Fibroblast of the aortic adventitia (primary cell): ENCODE data around the gene AKAP8. TPM values are rescaled to one million over a fixed set of nuclear protein-coding genes. Genes with fewer than 3 reads are reported as not detected.

Experiments
- DNase-seq: peaks from one replicate; pipeline ENCODE4 v3.0.0-alpha.2; 2010; ENCODE audit warnings: low read depth
- H3K4me3 ChIP-seq: 2 replicates; pipeline ENCODE4 v1.5.1; 2011; ENCODE audit warnings: low read depth, mild to moderate bottlenecking, control low read depth, low read length, moderate library complexity
- small RNA-seq: library from RNA; depleted of rRNA; stranded (forward); fragments of <200 nt; gene quantifications from one replicate; pipeline ENCODE3, GENCODE V24; 2012
- total RNA-seq: library from RNA; depleted of rRNA; stranded (reverse); fragments of >200 nt; gene quantifications from 2 replicates; pipeline ENCODE4 v1.2.3, GENCODE V29; 2012; ENCODE audit warnings: low replicate concordance
- TF ChIP-seq, protein P1 (sequence below): IDR thresholded peaks from 2 replicates; pipeline ENCODE4 v1.5.1; 2011; ENCODE audit warnings: mild to moderate bottlenecking, low read length, control low read depth, inconsistent platforms; ENCODE audit not compliant: insufficient read depth

The AKAP8 gene
- total RNA-seq, 1 donor, result 15.5 TPM

DNA sequence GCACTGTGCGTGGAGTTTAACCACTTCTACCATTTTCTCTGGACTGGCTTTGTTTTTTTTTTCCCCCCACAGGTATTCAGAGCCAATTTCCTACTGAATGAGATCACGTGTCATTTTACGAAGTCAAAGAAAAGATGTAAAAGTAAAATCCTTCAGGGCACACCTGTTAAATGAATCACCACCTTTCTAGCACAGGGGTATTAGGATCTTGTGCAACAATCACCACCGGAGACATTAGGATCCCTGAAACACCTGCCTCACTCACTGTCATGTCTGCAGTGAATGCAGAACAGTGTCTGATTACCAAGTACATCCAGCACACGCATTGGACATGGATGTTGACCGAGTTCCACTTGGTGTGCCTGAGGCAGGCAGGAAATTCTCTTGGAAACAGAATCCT lies 64.5 kb downstream of the AKAP8 start:
- no peak for DNase-seq
- TF ChIP-seq, protein P1, sequence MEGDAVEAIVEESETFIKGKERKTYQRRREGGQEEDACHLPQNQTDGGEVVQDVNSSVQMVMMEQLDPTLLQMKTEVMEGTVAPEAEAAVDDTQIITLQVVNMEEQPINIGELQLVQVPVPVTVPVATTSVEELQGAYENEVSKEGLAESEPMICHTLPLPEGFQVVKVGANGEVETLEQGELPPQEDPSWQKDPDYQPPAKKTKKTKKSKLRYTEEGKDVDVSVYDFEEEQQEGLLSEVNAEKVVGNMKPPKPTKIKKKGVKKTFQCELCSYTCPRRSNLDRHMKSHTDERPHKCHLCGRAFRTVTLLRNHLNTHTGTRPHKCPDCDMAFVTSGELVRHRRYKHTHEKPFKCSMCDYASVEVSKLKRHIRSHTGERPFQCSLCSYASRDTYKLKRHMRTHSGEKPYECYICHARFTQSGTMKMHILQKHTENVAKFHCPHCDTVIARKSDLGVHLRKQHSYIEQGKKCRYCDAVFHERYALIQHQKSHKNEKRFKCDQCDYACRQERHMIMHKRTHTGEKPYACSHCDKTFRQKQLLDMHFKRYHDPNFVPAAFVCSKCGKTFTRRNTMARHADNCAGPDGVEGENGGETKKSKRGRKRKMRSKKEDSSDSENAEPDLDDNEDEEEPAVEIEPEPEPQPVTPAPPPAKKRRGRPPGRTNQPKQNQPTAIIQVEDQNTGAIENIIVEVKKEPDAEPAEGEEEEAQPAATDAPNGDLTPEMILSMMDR, result no peak
- no peak overlapping the region for H3K4me3 ChIP-seq

DNA sequence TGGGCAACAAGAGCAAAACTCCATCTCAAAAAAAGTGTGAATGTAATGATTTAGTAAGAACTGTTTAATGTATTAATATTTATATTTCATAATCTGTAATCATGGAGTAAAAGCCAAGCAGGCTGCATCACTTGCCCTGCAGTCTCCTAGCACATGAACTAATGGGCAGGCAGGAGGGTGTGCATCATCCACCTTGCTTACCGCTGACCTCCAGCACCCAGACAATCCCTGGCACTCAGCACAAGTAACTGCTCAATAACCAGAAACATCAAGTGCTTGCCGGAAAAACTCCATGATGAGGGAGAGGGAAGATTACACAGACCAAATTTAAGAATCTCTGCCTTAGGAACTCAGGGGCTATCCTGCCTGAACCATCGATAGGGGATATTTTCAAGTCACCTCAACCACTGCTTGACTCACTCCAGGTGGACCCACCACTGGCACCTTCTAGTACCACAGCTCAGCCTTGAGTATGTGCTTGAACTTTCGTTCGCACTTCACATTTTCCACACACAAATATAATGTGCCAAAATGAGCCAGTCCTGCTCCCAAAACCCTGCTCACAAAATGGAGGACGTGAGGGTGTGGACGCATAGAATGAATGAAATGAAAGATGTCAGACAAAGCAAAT lies 65.8 kb downstream of the AKAP8 start:
- no peak overlapping the region for H3K4me3 ChIP-seq
- no peak for DNase-seq
- TF ChIP-seq, protein P1, result no peak

DNA sequence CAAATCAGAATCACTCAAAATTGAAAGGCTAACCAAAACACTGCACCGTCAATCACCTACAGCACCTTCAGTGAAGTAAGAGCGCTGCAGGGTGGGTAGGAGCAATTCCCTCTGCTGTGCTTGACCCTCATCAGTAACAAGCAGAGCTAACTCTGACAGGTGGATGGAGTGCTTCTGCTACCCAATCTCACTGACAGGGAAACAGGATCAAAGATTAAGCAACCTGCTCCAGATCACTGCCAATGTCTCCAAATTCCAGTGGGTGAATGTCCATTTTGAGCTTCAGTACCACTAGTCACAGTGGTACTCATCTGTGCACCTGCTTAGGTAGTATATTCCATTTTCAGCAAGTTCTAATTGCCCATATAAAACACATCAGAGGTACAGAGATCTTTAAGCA lies 72.4 kb downstream of the AKAP8 start:
- TF ChIP-seq, protein P1, result no peak
- no peak overlapping the region for H3K4me3 ChIP-seq
- no peak for DNase-seq

DNA sequence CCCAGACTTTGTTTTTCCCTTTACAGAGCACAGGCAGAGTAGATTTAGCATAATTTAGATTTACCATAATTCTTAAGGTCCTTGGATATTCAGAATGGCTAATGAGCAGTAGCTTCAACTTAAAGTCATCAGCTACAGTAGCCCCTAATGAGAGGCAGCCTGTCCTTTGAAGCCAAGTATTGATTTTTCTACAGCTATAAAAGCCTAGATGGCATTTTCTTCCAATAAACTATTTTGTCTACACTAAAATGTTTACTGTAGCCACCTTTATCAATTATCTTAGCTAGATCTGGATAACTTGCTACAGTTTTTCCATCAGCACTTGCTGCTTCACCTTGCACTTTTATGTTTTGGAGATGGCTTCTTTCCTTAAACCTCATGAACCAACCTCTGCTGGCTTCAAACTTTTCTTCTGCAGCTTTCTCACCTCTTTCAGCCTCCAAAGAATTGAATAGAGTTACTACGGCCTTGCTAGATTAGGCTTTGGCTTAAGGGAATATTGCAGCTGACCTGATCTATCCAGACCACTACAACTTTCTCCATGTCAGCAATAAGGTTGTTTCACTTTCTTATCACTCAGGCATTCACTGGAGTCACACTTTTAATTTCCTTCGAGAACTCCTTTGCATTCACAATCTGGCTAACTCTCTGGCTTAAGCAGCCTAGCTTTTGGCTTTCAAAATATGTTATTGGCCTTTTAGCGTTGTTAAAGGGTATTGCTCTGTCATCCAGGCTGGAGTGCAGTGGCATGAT lies 73.8 kb downstream of the AKAP8 start:
- no peak for DNase-seq
- TF ChIP-seq, protein P1, result no peak
- no peak overlapping the region for H3K4me3 ChIP-seq

DNA sequence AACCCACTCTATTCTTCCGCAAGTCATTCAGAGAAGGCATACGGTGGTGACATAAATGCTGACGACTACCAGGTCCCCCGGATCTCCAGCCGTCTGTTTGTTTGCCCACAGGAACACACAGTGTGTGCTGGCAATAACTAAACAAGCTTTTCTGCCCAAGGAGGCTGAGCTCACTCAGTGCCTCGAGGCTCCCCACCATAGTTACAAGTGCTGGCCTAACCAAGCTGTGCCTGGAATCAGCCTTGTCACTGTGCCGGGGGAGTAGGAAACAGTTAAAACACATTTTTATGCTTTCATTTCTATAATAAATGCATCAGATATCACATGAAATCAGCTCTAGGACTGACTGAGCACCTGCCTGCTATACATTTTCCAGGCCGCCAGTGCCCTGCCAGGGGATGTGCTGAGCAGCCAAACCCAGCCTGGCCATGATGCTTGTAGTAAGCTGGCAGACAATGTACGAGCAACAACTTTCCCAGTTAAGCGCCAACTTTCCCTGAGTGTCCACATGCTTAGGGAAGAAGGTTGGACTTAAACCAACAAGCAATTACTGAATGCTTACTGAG lies 75.4 kb downstream of the AKAP8 start:
- TF ChIP-seq, protein P1, result no peak
- peak; percentile 74 for DNase-seq
- H3K4me3 ChIP-seq, result no peak overlapping the region

Small RNA genes lying within 50 kb of the gene (small RNA-seq; reads per million reads assigned to genes)
- gene AC005776.1, result not detected

Other genes starting within 250 kb of the AKAP8 start
- 39.4 and 44.4 TPM in 2 replicates for gene NOTCH3, start 178.8 kb downstream of the AKAP8 start, total RNA-seq
- 0.09 TPM in 1 of 2 replicates, not detected in the other for gene EPHX3, start 147.3 kb downstream of the AKAP8 start, total RNA-seq
- 15.5 and 25.3 TPM in 2 replicates for gene BRD4, start 47.2 kb downstream of the AKAP8 start, total RNA-seq
- gene AKAP8L, start 39.2 kb upstream of the AKAP8 start, total RNA-seq, result 45.6 and 65.8 TPM in 2 replicates
- 5.7 and 13.4 TPM in 2 replicates for gene WIZ, start 70.2 kb upstream of the AKAP8 start, total RNA-seq
- not detected in 2 replicates for gene RASAL3, start 84.8 kb upstream of the AKAP8 start, total RNA-seq
- not detected in 2 replicates for gene PGLYRP2, start 99.7 kb upstream of the AKAP8 start, total RNA-seq
- gene CYP4F22, start 128.7 kb upstream of the AKAP8 start, total RNA-seq, result not detected in 2 replicates
- not detected in 2 replicates for gene CYP4F8, start 235.4 kb upstream of the AKAP8 start, total RNA-seq